Measurements from ENCODE around the gene TPPP.

DNA sequence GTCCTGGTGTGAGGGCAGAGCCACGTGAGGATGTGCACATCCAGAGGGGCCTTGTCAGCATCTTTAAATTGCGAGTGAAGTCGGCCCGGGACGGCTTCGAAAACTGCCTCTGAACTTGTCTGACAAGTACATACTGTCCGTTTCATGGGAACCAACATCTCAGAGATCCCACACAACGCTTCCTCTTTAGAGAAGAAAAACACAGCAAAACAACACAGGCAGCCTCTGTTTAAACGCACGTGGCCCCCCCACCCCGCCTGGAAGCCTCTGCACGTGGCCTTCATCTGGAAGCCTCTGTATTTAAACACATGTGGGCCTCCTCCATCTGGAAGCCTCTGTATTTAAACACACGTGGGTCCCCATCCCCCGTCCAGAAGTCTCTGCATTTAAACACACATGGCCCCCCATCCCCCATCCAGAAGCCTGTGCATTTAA, 51.8 kb downstream of the TPPP start:
- TF ChIP-seq ASH2L (IDR thresholded peaks at IDR 0.05; ENCODE audit: insufficient read length, low read depth, low read length) (no peak), IRF2 (CRISPR knock-in tag; IDR thresholded peaks at IDR 0.05) (no peak)

Measured in HepG2 (cell line).